PFSK-1 (cell line): ENCODE data around the gene ST3GAL6.

Source experiments
- POLR2AphosphoS5 ChIP-seq: IDR thresholded peaks from 2 replicates; pipeline ENCODE4 v1.6.1; 2012; ENCODE audit warnings: low read depth, mild to moderate bottlenecking, control low read depth, low read length, moderate library complexity
- REST ChIP-seq, 2 experiments: IDR thresholded peaks; 2 replicates each; pipeline versions ENCODE4 v1.6.1 to v1.8.0; 2011 to 2012; ENCODE audit warnings: low read depth in 2 of 2, low read length in 2 of 2, control low read depth in 1 of 2, inconsistent platforms in 1 of 2, mild to moderate bottlenecking in 1 of 2, moderate library complexity in 1 of 2; ENCODE audit not compliant: insufficient read depth in 1 of 2
- SIN3A ChIP-seq: IDR thresholded peaks from 2 replicates; pipeline ENCODE4 v1.6.1; 2012; ENCODE audit warnings: mild to moderate bottlenecking, low read length, moderate library complexity, borderline replicate concordance; ENCODE audit not compliant: insufficient read depth
- TAF1 ChIP-seq: IDR thresholded peaks from 2 replicates; pipeline ENCODE4 v1.6.1; 2012; ENCODE audit warnings: low read length, control low read depth, borderline replicate concordance; ENCODE audit not compliant: insufficient read depth

GRCh38 chr3:98826126-98826525 lies 63.0 kb downstream of the ST3GAL6 start:
- TF ChIP-seq REST (IDR thresholded peaks at IDR 0.05; ENCODE audit: insufficient read depth in 1 of 2, low read depth in 2 of 2, low read length in 2 of 2) (no peak), POLR2AphosphoS5 (no peak), TAF1 (no peak), SIN3A (no peak)
